NCI-H2171 treated with DMSO at 0.1 percent for 48 hours (cell line): ENCODE results near the gene MT1B.
A peak's percentile ranks its signal among the peaks of the same experiment; 100 is the strongest.

Experiments used
- DNase-seq: peaks from one replicate; lab custom pipeline; 2025; lab: John Stamatoyannopoulos, UW

Gene MT1B

DNA sequence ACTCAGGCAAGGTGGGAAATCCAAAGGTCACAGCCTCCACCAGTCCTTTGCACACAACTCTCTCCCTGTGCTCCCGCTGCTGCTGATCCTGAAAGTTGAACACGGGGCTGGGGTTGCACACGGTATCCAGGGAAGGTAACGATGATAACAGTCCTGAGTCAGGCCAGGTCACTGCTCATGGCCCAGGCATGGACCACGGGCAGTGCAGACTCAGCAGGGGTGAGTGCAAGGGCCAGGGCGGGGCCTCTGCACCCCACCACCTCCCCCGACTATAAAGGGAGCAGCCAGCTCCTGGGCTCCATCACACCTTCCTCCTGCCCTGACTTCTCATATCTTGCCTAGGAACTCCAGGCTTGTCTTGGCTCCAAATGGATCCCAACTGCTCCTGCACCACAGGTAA lies at the start of gene MT1B:
TSS of gene MT1B (plus strand) at position 301 of the 400 bp plus-strand sequence. CDS start at position 369, 68 bp downstream.
- no peak for DNase-seq

DNA sequence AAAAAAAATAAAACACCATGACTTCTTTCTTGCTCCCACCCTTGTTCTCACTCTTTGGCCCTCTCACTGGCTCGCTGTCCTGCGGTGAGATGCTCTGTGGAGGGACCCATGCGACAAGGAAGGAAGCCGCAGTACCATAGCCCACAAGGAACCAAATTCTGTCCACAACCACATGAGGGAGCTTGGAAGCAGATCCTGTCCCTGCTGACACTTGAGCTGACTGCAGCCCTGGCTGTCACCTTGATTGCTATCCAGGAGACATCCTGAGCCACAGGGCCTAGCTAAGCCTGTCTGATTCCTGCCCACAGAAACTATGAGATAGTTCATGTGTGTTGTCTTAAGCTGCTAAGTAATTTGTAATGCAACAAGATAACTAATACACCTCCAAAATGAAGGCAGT lies 48.1 kb upstream of the MT1B start:
- DNase-seq = peak; percentile 41

DNA sequence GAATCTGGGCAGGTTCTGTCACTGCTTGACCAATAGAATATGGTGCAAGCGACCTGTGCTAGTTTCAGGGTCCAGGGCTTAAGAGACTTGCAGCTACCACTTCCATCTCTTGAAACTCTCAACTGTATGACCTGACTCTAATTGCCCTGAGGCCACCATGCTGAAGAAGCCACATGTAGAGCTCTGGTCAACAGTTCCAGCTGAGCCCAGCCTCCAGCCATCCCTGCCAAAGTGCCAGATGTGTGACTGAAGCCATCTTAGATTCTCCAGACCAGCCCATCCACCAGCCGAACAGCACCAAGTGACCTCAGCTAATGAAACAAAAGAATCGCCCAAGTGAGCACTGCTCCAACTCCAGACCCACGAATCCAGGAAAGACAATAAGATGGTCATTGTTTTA lies 46.7 kb upstream of the MT1B start:
- no peak for DNase-seq

GRCh38 chr16:56605475-56605874 lies 46.2 kb upstream of the MT1B start:
- no peak for DNase-seq

DNA sequence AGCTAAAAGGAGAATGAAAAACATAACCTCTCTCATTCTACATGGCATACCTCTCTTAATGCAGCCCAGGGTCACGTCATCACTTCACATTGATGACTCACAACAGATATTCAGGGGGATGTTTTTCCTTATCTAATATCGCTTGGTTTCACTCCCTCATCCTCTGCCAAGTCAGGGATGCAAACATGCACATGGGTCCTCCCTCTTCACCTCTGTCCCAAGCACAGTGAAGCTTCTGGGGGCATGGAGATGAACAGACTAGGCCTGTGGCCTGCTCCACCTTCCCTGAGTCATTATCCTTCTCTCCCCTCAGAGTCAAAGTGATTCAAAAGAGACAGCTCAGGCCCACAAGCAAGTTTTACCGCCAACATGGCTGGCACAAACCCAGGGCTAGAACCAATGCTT lies 45.6 kb upstream of the MT1B start:
- no peak for DNase-seq

GRCh38 chr16:56606476-56607108 lies 45.1 kb upstream of the MT1B start:
- no peak for DNase-seq

GRCh38 chr16:56607109-56607618 lies 44.5 kb upstream of the MT1B start:
- DNase-seq = no peak

DNA sequence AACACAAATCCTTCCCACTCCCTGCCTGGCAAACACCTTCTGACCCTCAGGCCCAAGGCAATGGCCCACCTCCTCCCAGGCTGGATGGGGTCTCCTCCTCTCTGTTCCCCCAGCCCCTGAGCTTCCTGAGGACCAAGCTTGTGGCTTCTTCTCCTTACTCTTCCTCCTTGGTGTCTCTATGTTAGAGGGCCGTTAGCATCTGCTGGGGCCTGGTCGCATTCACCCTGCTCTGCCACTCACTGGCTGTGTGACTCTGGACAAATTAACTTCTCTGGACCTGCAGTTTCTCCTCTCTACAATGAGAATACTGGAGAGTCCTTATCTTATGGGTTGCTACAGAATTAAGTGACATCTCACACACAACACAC lies 44.0 kb upstream of the MT1B start:
- DNase-seq = no peak

DNA sequence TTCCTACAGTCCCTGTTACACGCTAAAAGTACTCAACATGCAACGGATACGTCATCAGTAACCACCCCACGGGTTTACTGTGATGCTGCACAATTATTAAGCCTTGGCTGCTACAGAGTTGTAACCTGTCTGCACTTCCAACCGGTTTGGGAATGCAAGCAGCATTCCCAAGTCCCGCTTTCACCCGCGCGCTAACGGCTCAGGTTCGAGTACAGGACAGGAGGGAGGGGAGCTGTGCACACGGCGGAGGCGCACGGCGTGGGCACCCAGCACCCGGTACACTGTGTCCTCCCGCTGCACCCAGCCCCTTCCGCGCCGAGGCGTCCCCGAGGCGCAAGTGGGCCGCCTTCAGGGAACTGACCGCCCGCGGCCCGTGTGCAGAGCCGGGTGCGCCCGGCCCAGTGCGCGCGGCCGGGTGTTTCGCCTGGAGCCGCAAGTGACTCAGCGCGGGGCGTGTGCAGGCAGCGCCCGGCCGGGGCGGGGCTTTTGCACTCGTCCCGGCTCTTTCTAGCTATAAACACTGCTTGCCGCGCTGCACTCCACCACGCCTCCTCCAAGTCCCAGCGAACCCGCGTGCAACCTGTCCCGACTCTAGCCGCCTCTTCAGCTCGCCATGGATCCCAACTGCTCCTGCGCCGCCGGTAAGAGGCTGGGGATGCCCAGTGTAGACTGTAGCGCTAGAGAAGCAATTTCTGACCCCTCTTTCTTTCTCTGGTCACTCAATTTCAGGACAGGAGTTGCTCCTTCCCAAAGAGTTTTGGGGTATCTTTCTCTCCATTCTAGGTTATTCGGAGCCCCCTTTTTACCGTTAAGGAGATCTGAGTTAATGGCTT lies 43.4 kb upstream of the MT1B start, which contains the start of gene MT2A:
TSS of gene MT2A (plus strand) at position 542 of the 833 bp plus-strand sequence. CDS start at position 614, 72 bp downstream.
- peak; percentile 97 for DNase-seq

DNA sequence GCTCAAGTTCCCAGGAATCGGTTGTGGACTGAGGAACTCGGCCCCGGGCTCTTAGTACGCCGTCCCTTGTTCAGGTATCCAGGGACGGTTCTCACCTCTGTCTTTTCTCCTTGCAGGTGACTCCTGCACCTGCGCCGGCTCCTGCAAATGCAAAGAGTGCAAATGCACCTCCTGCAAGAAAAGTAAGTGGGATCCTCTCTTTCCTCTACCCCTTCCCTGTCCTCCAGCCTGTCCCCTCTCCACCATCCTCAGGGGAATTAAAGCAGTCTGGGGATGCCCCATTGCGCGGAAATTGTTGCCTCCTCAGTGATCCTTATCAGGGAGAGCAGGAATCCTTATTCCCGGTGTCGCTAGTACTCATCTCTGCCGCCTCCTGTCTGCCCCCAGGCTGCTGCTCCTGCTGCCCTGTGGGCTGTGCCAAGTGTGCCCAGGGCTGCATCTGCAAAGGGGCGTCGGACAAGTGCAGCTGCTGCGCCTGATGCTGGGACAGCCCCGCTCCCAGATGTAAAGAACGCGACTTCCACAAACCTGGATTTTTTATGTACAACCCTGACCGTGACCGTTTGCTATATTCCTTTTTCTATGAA lies 42.7 kb upstream of the MT1B start:
- peak; percentile 64 for DNase-seq

GRCh38 chr16:56609463-56609921 lies 42.2 kb upstream of the MT1B start:
- peak; percentile 66 for DNase-seq

GRCh38 chr16:56610017-56610608 lies 41.6 kb upstream of the MT1B start:
- DNase-seq = no peak

GRCh38 chr16:56610609-56611111 lies 41.0 kb upstream of the MT1B start:
- DNase-seq = no peak

DNA sequence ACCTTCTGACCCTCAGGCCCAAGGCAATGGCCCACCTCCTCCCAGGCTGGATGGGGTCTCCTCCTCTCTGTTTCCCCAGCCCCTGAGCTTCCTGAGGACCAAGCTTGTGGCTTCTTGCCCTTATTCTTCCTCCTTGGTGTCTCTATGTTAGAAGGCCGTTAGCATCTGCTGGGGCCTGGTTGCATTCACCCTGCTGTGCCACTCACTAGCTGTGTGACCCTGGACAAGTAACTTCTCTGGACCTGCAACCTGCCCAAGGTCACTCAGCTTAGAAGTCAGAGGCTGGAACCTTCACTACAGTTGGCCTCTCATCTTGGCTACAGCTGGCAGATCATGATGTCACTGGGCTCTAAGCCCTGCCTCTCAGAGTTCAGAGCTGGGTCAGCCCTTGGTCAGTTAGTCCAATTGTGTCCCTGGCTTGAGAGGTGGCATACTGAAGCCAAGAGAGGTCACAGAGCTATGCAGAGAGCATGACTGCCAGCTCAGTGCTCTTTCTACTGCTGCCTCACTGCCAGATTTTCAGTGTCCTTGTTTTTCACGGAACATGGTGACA lies 40.3 kb upstream of the MT1B start:
- no peak for DNase-seq

GRCh38 chr16:56613706-56614105 lies 38.0 kb upstream of the MT1B start:
- no peak for DNase-seq

DNA sequence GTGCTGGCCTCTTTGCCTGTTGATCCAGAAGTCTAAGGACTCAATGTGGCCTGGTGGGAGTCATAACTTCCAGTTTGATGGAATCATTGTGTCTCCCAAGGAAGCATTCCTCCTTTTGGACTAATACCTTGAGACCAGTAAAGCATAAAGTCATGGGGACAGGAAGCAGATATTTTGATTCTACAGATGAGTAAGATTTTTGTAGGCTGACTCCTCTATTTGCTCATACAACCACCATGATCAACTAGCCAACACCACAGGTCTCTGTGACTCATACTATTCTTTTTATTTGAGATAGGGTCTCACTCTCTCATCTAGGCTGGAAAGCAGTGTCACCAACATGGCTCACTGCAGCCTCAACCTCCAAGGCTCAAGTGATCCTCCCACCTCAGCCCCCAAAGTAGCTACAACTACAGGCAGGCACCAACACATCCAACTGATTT lies 37.1 kb upstream of the MT1B start:
- DNase-seq = no peak

DNA sequence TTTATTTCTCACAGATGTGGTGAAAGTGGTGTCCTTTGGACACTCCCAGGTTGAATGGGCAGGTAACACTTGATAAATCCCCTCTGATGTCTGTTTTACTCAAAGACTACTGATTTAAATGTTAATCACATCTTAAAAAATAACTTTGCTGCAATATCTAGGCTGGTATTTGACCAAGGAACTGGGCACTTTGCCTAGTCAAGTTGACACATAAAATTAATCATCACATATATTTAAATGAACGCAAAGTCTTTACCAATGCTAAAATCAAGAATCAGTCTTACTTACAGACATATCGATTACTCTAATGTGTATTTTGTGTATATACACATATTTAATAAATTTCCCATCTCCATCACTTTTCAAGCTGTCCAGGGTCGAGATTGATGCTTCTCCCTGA lies 36.3 kb upstream of the MT1B start:
- no peak for DNase-seq

DNA sequence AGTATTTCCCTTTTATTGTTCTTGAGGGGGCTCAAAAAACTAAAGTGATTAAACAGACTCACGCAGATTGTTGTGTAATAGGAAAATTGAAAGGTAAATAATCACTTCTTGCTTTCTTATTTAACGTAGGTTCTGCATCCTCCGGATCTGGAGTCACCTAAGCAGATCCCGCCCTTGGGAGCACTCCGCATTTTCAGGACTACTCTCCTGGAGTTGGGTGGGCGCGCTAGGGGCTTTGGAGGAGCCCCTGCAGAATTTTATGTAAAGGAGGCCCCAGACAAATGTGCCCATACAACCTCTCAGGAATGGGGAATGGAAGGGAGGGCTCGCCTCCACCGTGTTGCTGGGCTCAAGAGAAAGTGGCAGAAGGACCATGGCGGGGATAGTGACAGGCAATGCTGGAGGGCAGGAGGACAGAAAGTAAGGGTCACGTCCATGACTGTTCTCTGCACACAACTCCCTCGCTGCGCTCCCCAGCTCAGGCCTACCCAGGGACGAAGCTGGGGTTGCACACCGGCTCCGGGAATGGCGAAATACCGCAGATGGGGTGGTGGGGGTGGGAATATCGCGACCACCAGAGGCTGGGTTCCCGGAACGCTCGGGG lies 35.0 kb upstream of the MT1B start:
- DNase-seq = no peak

GRCh38 chr16:56617212-56618085 lies 34.2 kb upstream of the MT1B start:
- DNase-seq = no peak

DNA sequence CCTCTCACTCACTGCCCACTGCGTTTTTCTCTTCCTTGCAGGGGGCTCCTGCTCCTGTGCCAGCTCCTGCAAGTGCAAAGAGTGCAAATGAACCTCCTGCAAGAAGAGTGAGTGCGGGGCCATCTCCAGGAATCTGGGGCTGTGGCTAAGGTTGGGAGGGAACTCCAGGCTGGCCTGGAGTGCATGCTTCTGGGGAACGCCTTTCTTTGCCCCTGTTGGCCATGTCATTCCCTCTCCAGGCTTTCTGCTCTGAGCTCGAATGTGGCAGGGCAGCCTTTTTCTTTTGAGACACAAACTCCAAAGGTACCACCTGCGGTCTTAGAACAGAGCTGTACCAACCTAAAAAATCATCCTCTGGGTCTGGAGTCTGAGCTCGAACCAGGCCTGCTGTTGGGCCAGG lies 33.5 kb upstream of the MT1B start:
- DNase-seq = no peak
